HFFc6 (cell line): ENCODE measurements around the gene ZNF611. TPM values are rescaled to one million over a fixed set of nuclear protein-coding genes. Genes with fewer than 3 reads are reported as not detected.
"Not testable (repeated sequence)": the region's sequence is repeated elsewhere in the genome, so short reads cannot be mapped to it uniquely, and the experiment has no call there.

ENCODE experiments used
- DNase-seq: peaks from one replicate; pipeline ENCODE4 v3.0.0-alpha.2; 2018
- H3K27ac Mint-ChIP-seq: 2 replicates; pipeline ENCODE4 v1.8.0; 2020; ENCODE audit warnings: mild to moderate bottlenecking, mixed read lengths
- H3K27me3 Mint-ChIP-seq: 2 replicates; pipeline ENCODE4 v1.8.0; 2021; ENCODE audit warnings: mild to moderate bottlenecking, moderate library complexity, mixed read lengths; ENCODE audit not compliant: insufficient read depth
- H3K36me3 Mint-ChIP-seq: 2 replicates; pipeline ENCODE4 v1.8.0; 2021; ENCODE audit warnings: low read depth, mixed read lengths
- H3K4me1 Mint-ChIP-seq: 2 replicates; pipeline ENCODE4 v1.8.0; 2020; ENCODE audit warnings: low read depth, mixed read lengths
- H3K4me3 Mint-ChIP-seq: 2 replicates; pipeline ENCODE4 v1.8.0; 2020; ENCODE audit warnings: mild to moderate bottlenecking, moderate library complexity, mixed read lengths
- H3K9me3 Mint-ChIP-seq: 2 replicates; pipeline ENCODE4 v1.8.0; 2020; ENCODE audit warnings: mild to moderate bottlenecking, mixed read lengths
- CTCF ChIP-seq: fragments of 200-600 bp; sonication (generic); IDR thresholded peaks from 2 replicates; pipeline ENCODE4 v1.5.0; 2021; ENCODE audit warnings: antibody characterized with exemption, mild to moderate bottlenecking
- total RNA-seq, 6 experiments: library from RNA; stranded (reverse); fragmentation: NEBNext Ultra II Directional; extraction: Animal tissue kit (Norgen Biotek cat#: 25700); gene quantifications; 2 replicates in 1 of 6; 3 replicates in 5 of 6; pipeline ENCODE4 v1.2.3, GENCODE V29; 2021

Gene ZNF611
- total RNA-seq, 6 experiments from 2014 or later: 11.3 to 15.0 (median 13.5) TPM

GRCh38 chr19:52743091-52743490 lies 8.2 kb upstream of the ZNF611 start:
- Mint-ChIP-seq H3K9me3 (peaks cover 9% of the 10 kb centered on the region), H3K27me3 (no peaks in the 10 kb centered on the region; the same call in none of the 2 replicates), H3K27ac (no peak overlapping the region), H3K36me3 (peaks cover 5% of the 10 kb centered on the region), H3K4me3 (no peak overlapping the region), H3K4me1 (peaks cover 7% of the 10 kb centered on the region)
- TF ChIP-seq CTCF: no peak
- DNase-seq: no peak

GRCh38 chr19:52742516-52742915 lies 7.7 kb upstream of the ZNF611 start:
- Mint-ChIP-seq H3K27ac (no peak overlapping the region), H3K27me3 (no peaks in the 10 kb centered on the region; the same call in none of the 2 replicates), H3K36me3 (peaks cover 5% of the 10 kb centered on the region), H3K4me3 (no peak overlapping the region), H3K9me3 (peaks cover 12% of the 10 kb centered on the region), H3K4me1 (peaks cover 7% of the 10 kb centered on the region)
- TF ChIP-seq CTCF: no peak
- no peak for DNase-seq

GRCh38 chr19:52741951-52742485 lies 7.2 kb upstream of the ZNF611 start:
- H3K27ac Mint-ChIP-seq: no peak overlapping the region
- TF ChIP-seq CTCF: no peak
- H3K4me1 Mint-ChIP-seq: peaks cover 7% of the 10 kb centered on the region
- DNase-seq: no peak
- peaks cover 5% of the 10 kb centered on the region for H3K36me3 Mint-ChIP-seq
- no peaks in the 10 kb centered on the region; the same call in none of the 2 replicates for H3K27me3 Mint-ChIP-seq
- peaks cover 17% of the 10 kb centered on the region for H3K9me3 Mint-ChIP-seq
- H3K4me3 Mint-ChIP-seq: no peak overlapping the region

- peaks cover 20% of the 10 kb centered on the region for H3K9me3 Mint-ChIP-seq
- not testable (repeated sequence) for H3K36me3 Mint-ChIP-seq, H3K4me1 Mint-ChIP-seq, H3K4me3 Mint-ChIP-seq, DNase-seq, H3K27ac Mint-ChIP-seq, H3K27me3 Mint-ChIP-seq
Measured at GRCh38 chr19:52741371-52741770, 6.5 kb upstream of the ZNF611 start.

GRCh38 chr19:52739576-52739975 lies 4.7 kb upstream of the ZNF611 start:
- H3K36me3 Mint-ChIP-seq: no peaks in the 10 kb centered on the region; the same call in none of the 2 replicates
- H3K9me3 Mint-ChIP-seq: peaks cover 25% of the 10 kb centered on the region
- no peak for TF ChIP-seq CTCF
- DNase-seq: no peak
- H3K27me3 Mint-ChIP-seq: no peaks in the 10 kb centered on the region; the same call in none of the 2 replicates
- no peak overlapping the region for H3K27ac Mint-ChIP-seq
- H3K4me3 Mint-ChIP-seq: no peak overlapping the region
- H3K4me1 Mint-ChIP-seq: peaks cover 18% of the 10 kb centered on the region

- Mint-ChIP-seq H3K4me1 (peaks cover 22% of the 10 kb centered on the region), H3K27ac (peak overlapping the region; percentile 92), H3K36me3 (no peaks in the 10 kb centered on the region; the same call in none of the 2 replicates), H3K4me3 (peak overlapping the region; percentile 86; the same call in 1 of the 2 replicates), H3K9me3 (peaks cover 20% of the 10 kb centered on the region), H3K27me3 (no peaks in the 10 kb centered on the region; the same call in none of the 2 replicates)
- DNase-seq: no peak
- TF ChIP-seq CTCF: no peak
Measured at GRCh38 chr19:52735734-52736133, 890 bp upstream of the ZNF611 start.
